Measurements from ENCODE around the gene VILL. TPM values are rescaled to one million over a fixed set of nuclear protein-coding genes. Genes with fewer than 3 reads are reported as not detected.

Gene VILL
- total RNA-seq, 4 donors from 2014 or later: 1.8 to 18.7 (median 6.3) TPM

DNA sequence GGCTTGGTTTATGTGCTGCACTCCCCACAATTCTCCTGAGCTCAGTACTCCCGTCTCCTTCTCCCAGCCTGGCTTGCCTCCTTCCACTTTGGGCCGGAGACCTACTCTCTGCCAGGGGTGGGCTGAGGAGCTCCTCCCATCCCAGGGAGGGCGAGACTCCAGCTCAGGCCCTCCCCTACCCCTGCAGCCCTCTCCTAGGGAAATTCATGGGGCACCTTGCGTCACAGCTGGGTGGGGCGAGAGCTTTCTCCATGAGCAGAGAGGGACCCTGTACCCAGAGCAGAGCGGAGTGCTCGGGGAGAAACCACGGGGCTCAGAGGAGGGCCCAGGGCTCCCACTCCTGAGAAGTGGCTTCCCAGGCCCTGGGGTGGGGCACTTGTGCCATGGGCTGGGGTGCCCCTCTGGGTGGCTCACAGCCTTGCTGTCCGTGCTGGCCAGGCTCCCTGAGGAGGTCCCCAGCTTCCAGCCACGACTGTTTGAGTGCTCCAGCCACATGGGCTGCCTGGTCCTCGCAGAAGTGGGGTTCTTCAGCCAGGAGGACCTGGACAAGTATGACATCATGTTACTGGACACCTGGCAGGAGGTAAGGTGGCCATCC, 13.3 kb downstream of the VILL start:
- peak overlapping the region in 1 of 2 donors; percentile 21 for H3K27ac ChIP-seq
- intact Hi-C loops (cut with DNase I; ENCODE audit: low total_unique reads): loop anchor here (10.0 kb wide), 1 partner anchor 149 kb away; no protein-coding TSS in a partner anchor

DNA sequence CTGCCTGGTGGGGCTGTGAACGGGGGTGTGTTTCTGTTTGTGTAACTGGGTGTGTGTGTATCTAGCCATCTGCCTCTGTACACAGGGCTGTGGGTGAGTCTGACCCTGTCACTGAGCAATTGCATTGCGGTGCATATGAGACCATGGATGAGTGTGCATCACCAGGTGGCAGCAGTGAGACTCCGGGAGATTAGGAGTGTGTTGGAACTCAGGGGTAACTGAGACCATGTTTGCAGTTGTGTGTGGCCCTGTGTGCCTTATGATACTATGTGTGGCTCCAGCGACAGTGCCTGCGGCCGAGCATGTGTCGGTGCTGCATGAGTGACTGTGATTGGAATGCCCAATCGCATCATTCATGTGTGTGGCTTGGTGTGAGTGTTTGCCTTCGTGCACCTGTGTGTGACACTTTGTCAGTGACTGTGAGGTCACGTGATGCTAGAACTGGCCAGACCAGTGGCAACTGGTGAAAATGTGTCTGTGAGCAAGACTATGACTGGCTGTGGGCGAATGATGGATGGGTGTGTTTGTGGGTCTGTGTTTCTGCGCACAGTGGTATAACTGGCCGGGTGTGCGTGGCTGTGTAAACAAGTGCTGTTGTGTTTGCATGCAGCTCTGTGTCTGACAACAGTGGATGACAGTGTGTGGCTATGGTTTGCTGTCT, 14.0 kb downstream of the VILL start:
- intact Hi-C loops (cut with DNase I; ENCODE audit: low total_unique reads): loop anchor here (10.0 kb wide), 1 partner anchor 150 kb away; no protein-coding TSS in a partner anchor
- TF ChIP-seq POLR2A (IDR thresholded peaks at IDR 0.05): no peak
- TF ChIP-seq, protein P1, sequence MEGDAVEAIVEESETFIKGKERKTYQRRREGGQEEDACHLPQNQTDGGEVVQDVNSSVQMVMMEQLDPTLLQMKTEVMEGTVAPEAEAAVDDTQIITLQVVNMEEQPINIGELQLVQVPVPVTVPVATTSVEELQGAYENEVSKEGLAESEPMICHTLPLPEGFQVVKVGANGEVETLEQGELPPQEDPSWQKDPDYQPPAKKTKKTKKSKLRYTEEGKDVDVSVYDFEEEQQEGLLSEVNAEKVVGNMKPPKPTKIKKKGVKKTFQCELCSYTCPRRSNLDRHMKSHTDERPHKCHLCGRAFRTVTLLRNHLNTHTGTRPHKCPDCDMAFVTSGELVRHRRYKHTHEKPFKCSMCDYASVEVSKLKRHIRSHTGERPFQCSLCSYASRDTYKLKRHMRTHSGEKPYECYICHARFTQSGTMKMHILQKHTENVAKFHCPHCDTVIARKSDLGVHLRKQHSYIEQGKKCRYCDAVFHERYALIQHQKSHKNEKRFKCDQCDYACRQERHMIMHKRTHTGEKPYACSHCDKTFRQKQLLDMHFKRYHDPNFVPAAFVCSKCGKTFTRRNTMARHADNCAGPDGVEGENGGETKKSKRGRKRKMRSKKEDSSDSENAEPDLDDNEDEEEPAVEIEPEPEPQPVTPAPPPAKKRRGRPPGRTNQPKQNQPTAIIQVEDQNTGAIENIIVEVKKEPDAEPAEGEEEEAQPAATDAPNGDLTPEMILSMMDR (IDR thresholded peaks at IDR 0.05): peak; percentile 48 to 62 (median 56)
- no peaks in the 10 kb centered on the region for H3K4me1 ChIP-seq
- H3K4me3 ChIP-seq: no peak overlapping the region
- H3K27me3 ChIP-seq: no peaks in the 10 kb centered on the region
- no peaks in the 10 kb centered on the region for H3K9me3 ChIP-seq
- DNase-seq: peak; percentile 67 to 74
- H3K27ac ChIP-seq: peak overlapping the region in 1 of 2 donors; percentile 21
- H3K36me3 ChIP-seq: no peaks in the 10 kb centered on the region

More for the DNA sequence above, 13.3 kb downstream of the VILL start:
- TF ChIP-seq POLR2A (IDR thresholded peaks at IDR 0.05): no peak
- TF ChIP-seq, protein P1 (IDR thresholded peaks at IDR 0.05): no peak
- Histone ChIP-seq H3K27me3 (no peaks in the 10 kb centered on the region), H3K9me3 (no peaks in the 10 kb centered on the region), H3K4me1 (peaks cover 0 to 3% of the 10 kb centered on the region in 2 donors), H3K36me3 (no peaks in the 10 kb centered on the region), H3K4me3 (no peak overlapping the region)
- DNase-seq: no peak

DNA sequence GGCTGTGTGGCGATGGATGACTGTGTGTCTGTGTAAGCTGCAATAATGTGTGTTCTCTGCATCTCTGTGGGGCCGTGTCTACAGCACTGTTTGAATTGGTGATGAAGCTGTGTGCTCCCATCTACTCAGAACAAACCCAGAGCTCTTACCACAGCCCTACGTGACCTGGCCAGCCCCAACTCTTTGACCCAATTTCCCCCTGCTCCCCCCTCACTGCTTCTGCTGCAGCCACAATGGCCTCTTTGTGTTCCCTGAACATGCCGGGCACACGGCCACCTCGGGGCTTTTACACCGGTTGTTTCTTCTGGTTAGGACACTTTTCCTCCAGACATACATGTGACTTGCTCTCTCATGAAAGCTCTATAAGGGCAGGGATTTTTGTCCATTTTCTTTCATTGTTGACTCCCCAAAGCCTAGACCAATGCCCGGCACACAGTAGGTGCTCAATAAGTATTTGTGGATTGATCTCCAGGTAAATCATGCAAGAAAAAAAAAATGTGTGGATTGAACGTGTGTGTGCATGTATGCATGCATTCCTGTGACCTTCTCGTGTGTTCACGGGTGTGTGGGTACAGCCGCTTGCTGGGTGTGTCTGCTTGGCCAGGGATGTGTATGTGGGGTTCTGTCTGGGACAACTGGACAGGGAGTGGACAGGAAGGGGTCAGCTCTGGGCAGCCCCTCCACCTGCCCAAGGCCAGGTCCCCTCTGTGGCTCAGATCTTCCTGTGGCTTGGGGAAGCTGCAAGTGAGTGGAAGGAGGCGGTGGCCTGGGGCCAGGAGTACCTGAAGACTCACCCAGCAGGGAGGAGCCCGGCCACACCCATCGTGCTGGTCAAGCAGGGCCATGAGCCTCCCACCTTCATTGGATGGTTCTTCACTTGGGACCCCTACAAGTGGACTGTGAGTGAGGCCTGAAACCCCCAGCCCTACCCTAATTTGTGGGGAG, 14.8 kb downstream of the VILL start:
- H3K4me1 ChIP-seq: no peaks in the 10 kb centered on the region

DNA sequence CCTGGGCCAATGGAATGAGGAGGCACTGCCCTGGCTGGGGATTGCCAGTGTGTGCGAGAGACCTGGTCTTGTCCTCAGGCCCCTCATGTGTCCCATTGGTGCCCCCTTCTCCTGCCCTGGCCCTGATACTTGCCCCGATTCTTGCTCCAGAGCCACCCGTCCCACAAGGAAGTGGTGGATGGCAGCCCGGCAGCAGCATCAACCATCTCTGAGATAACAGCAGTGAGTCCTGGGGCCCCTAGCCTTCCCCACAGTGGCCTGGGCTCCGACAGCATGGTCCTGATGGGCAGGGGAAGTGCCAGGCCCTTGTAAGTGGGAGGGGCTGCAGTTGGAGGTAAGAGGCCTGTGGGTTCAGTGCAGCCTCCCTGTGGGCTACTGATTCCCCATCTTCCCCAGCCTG, 15.4 kb downstream of the VILL start:
- Histone ChIP-seq H3K27me3 (no peaks in the 10 kb centered on the region), H3K4me3 (no peak overlapping the region), H3K9me3 (no peaks in the 10 kb centered on the region), H3K4me1 (no peaks in the 10 kb centered on the region), H3K36me3 (no peaks in the 10 kb centered on the region), H3K27ac (no peak overlapping the region)
- DNase-seq: no peak
- intact Hi-C loops (cut with DNase I; ENCODE audit: low total_unique reads): loop anchor here (10.0 kb wide), 1 partner anchor 151 kb away; no protein-coding TSS in a partner anchor
- no peak for TF ChIP-seq POLR2A (IDR thresholded peaks at IDR 0.05)
- TF ChIP-seq, protein P1 (IDR thresholded peaks at IDR 0.05): no peak

More for the DNA sequence above, 14.8 kb downstream of the VILL start:
- H3K27ac ChIP-seq: no peak overlapping the region
- no peaks in the 10 kb centered on the region for H3K36me3 ChIP-seq
- DNase-seq: no peak
- no peak overlapping the region for H3K4me3 ChIP-seq
- H3K27me3 ChIP-seq: no peaks in the 10 kb centered on the region
- H3K9me3 ChIP-seq: no peaks in the 10 kb centered on the region
- TF ChIP-seq, protein P1 (IDR thresholded peaks at IDR 0.05): no peak
- TF ChIP-seq POLR2A (IDR thresholded peaks at IDR 0.05): no peak
- intact Hi-C loops (cut with DNase I; ENCODE audit: low total_unique reads): loop anchor here (10.0 kb wide), 1 partner anchor 151 kb away; no protein-coding TSS in a partner anchor
